BJ (cell line): ENCODE results near the gene PAXIP1. TPM values are rescaled to one million over a fixed set of nuclear protein-coding genes. Genes with fewer than 3 reads are reported as not detected.

Experiments used
- CTCF ChIA-PET: fragments of 350-600 bp; formaldehyde crosslinking; extraction: SDS; loops from one replicate; lab custom pipeline; 2021; ENCODE audit warnings: antibody characterized with exemption, inconsistent platforms; lab: Yijun Ruan, JAX
- POLR2A ChIA-PET: fragments of 300-600 bp; sonication (Branson Sonifier 250); formaldehyde crosslinking; extraction: SDS; loops from one replicate; lab custom pipeline; 2021; ENCODE audit warnings: antibody characterized with exemption; lab: Charles Lee
- DNase-seq: peaks from one replicate; pipeline ENCODE4 v3.0.0-alpha.2; 2011; ENCODE audit warnings: low read depth
- H3K27me3 ChIP-seq: 2 replicates; pipeline ENCODE4 v1.6.0; 2011; ENCODE audit warnings: low read length; ENCODE audit not compliant: control insufficient read depth, insufficient read depth
- H3K36me3 ChIP-seq: 2 replicates; pipeline ENCODE4 v1.5.1; 2011; ENCODE audit warnings: low read length; ENCODE audit not compliant: control insufficient read depth, insufficient read depth
- H3K4me3 ChIP-seq: 2 replicates; pipeline ENCODE4 v1.5.1; 2011; ENCODE audit warnings: low read depth, mild to moderate bottlenecking, control low read depth, low read length
- CTCF ChIP-seq: IDR thresholded peaks from 2 replicates; pipeline ENCODE4 v1.5.1; 2011; ENCODE audit warnings: low read depth, mild to moderate bottlenecking, control low read depth, inconsistent platforms, low read length, moderate library complexity; ENCODE audit not compliant: insufficient read depth
- polyA plus RNA-seq: library from polyadenylated mRNA; depleted of rRNA; stranded (reverse); fragments of >200 nt; gene quantifications from 2 replicates; pipeline ENCODE4 v1.2.3, GENCODE V29; 2011

PAXIP1 gene
- polyA plus RNA-seq, 1 experiment, result 4.6 TPM

GRCh38 chr7:154985230-154985629 is 17.7 kb downstream of the PAXIP1 start:
- no peak overlapping the region for H3K4me3 ChIP-seq
- peaks cover 4% of the 10 kb centered on the region; the same call in 1 of the 2 replicates for H3K36me3 ChIP-seq
- no peak for DNase-seq
- CTCF ChIA-PET, result no interaction called here
- POLR2A ChIA-PET, result no interaction called here
- TF ChIP-seq CTCF, result no peak
- no peaks in the 10 kb centered on the region for H3K27me3 ChIP-seq

DNA sequence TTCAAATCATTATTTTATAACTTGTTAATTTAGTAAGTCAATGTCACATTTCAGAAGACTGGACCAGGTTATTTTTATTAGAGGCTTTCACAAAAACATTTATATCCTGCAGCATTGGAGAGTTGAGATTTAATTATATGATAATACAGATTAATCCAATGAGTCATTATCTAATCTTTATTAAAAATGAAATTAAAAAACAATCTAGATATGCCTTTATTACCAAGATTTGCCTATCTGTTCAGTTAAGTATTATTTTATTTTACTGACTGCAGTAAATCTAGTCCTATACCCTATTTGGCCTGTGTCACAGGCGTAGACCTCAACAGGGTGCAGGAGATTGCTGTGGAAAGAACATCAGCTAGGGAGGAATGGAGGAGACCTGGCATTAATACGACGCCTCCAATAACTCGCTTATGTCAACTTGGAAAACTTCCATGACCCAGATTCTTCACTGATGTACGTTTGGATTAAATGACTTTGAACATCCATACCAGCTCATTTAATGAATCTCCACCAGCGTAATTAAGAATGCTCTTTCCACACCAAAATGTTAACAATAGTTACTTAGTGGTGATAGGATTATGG is 18.2 kb downstream of the PAXIP1 start:
- ChIA-PET POLR2A (no interaction called here), CTCF (no interaction called here)
- Histone ChIP-seq H3K36me3 (peaks cover 4% of the 10 kb centered on the region; the same call in 1 of the 2 replicates), H3K27me3 (no peaks in the 10 kb centered on the region), H3K4me3 (no peak overlapping the region)
- TF ChIP-seq CTCF, result no peak
- no peak for DNase-seq

GRCh38 chr7:154978017-154978416 is 24.9 kb downstream of the PAXIP1 start:
- Histone ChIP-seq H3K27me3 (no peaks in the 10 kb centered on the region), H3K36me3 (peaks cover 5% of the 10 kb centered on the region), H3K4me3 (no peak overlapping the region)
- DNase-seq, result no peak
- POLR2A ChIA-PET, result no interaction called here
- TF ChIP-seq CTCF, result no peak
- CTCF ChIA-PET, result interaction anchor here (0.9 to 1.3 kb wide), 3 partner anchors 25 to 621 kb away, joined by 3 to 4 read pairs (median 3); no protein-coding TSS in a partner anchor

DNA sequence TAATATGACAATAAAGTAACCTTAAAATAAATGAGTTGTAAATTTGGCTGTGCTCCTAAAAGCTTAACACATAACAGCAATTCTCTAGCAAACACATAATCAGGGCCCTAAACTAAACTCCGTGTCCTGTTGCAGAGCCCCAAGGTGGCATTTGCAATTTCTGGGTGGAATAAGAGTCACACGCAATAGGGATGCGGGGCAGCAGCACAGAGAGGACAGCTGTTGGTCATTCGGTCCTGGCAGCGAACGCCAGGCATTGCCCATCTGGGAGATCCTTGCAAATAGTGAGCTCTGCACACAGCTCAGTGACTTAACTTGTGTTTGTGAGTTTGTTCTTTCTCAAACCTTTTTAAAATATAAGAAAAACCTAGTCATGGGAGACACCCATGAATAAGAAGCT is 25.7 kb downstream of the PAXIP1 start:
- POLR2A ChIA-PET, result no interaction called here
- DNase-seq, result no peak
- TF ChIP-seq CTCF, result no peak
- H3K27me3 ChIP-seq, result no peaks in the 10 kb centered on the region
- H3K4me3 ChIP-seq, result no peak overlapping the region
- peaks cover 7% of the 10 kb centered on the region for H3K36me3 ChIP-seq
- CTCF ChIA-PET, result interaction anchor here (1.2 to 1.6 kb wide), 3 partner anchors 17 to 50 kb away, joined by 3 to 9 read pairs (median 4); no protein-coding TSS in a partner anchor

DNA sequence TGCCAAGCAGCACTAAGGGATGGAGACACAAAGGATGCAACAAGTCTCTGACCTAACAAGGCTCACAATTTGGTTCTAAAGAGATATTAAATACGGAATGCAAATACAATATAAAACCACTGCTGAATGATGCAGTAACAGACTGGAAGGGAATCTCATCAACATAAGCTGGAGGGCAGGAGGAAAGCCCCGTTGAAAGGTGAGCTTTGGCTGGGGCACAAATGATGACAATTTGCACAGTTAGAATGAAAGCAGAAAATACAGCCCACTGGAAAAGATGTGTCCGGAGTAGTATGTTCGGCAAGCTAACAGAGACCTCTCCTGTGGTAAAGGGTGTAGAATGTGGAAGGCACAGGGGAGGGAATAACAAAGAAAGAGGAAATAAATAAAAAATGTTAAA is 26.1 kb downstream of the PAXIP1 start:
- no peak for DNase-seq
- TF ChIP-seq CTCF, result no peak
- POLR2A ChIA-PET, result no interaction called here
- Histone ChIP-seq H3K36me3 (peaks cover 7% of the 10 kb centered on the region), H3K4me3 (no peak overlapping the region), H3K27me3 (no peaks in the 10 kb centered on the region)
- CTCF ChIA-PET, result interaction anchor here (1.2 to 1.6 kb wide), 4 partner anchors 17 to 368 kb away, joined by 3 to 9 read pairs (median 5); no protein-coding TSS in a partner anchor
